Sigmoid colon (tissue), 4 donors: ENCODE data around the gene APBA1.

Experiments
- EP300 ChIP-seq, 4 donors: sonication (generic); formaldehyde crosslinking; IDR thresholded peaks; one replicate each; pipeline ENCODE4 v1.6.1; 2017; ENCODE audit warnings: antibody characterized with exemption in 4 of 4
- POLR2A ChIP-seq, 2 donors: fragments of 450-650 bp; IDR thresholded peaks; one replicate each; pipeline ENCODE4 v1.6.1; 2016; ENCODE audit warnings: antibody characterized with exemption in 2 of 2, mild to moderate bottlenecking in 2 of 2, moderate library complexity in 2 of 2
- POLR2AphosphoS5 ChIP-seq, 4 donors: sonication (generic); formaldehyde crosslinking; IDR thresholded peaks; one replicate each; pipeline ENCODE4 v1.6.1; 2017; ENCODE audit warnings: antibody characterized with exemption in 4 of 4
- TF ChIP-seq, protein P1 (sequence below), 4 experiments: fragments of 450-650 bp in 3 of 4; fragments of 200-600 bp in 1 of 4; IDR thresholded peaks; one replicate each; pipeline ENCODE4 v1.5.1; 2016 to 2019; ENCODE audit warnings: antibody characterized with exemption in 4 of 4, mild to moderate bottlenecking in 3 of 4, moderate library complexity in 2 of 4

DNA sequence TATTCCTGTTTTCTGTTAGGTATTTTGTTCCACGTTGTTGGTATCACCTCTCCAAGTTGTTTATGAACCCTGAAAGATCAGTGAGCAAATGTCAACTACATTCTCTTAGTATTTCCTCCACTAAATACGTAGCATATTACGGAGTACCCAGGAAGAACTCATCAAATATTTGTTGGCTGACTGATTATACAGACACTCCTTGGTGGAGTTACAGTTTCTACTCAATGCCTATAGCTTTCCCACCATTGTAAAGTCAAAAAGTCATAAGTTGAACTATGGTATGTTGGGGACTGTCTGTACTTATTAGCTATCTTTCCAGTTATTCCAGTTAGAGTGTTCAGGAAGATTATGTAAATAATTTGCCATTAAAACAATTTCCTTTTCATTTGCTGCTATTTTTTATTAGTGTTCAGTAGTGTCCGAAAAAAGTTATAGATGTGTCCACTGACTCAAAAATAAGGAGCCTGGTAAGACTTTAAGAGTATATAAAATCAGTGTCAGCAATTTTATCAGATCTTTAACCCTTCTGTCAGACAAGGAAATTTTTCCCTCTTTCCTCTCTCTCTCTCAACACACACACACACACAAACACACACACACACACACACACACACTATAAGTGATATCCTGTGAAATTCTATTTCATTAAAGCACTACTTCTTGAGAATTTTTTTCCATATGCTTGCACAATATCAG lies 6.8 kb upstream of the APBA1 start:
- TF ChIP-seq, protein P1, sequence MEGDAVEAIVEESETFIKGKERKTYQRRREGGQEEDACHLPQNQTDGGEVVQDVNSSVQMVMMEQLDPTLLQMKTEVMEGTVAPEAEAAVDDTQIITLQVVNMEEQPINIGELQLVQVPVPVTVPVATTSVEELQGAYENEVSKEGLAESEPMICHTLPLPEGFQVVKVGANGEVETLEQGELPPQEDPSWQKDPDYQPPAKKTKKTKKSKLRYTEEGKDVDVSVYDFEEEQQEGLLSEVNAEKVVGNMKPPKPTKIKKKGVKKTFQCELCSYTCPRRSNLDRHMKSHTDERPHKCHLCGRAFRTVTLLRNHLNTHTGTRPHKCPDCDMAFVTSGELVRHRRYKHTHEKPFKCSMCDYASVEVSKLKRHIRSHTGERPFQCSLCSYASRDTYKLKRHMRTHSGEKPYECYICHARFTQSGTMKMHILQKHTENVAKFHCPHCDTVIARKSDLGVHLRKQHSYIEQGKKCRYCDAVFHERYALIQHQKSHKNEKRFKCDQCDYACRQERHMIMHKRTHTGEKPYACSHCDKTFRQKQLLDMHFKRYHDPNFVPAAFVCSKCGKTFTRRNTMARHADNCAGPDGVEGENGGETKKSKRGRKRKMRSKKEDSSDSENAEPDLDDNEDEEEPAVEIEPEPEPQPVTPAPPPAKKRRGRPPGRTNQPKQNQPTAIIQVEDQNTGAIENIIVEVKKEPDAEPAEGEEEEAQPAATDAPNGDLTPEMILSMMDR (IDR thresholded peaks at IDR 0.05): no peak
- no peak for TF ChIP-seq POLR2A (IDR thresholded peaks at IDR 0.05)
- TF ChIP-seq EP300 (IDR thresholded peaks at IDR 0.05): no peak
- no peak for TF ChIP-seq POLR2AphosphoS5 (IDR thresholded peaks at IDR 0.05)
